K562 (cell line): ENCODE measurements around the gene FIZ1. TPM values are rescaled to one million over a fixed set of nuclear protein-coding genes. Genes with fewer than 3 reads are reported as not detected.

Experiments used
- ASH1L ChIP-seq: fragments of 450-650 bp; IDR thresholded peaks from 2 replicates; pipeline ENCODE4 v1.6.1; 2018; ENCODE audit warnings: borderline replicate concordance, mild to moderate bottlenecking, low read depth; ENCODE audit not compliant: partially characterized antibody
- BRF1 ChIP-seq: IDR thresholded peaks from 3 replicates; pipeline ENCODE4 v1.6.1; 2011; ENCODE audit warnings: borderline replicate concordance, mild to moderate bottlenecking; ENCODE audit not compliant: insufficient read length; ENCODE audit errors: extremely low read depth
- COPS2 ChIP-seq: fragments of 450-650 bp; conservative IDR thresholded peaks from 2 replicates; pipeline ENCODE4 v1.6.1; 2016; ENCODE audit warnings: mild to moderate bottlenecking, moderate library complexity
- CREB1 ChIP-seq, 2 experiments: sonication (generic) in 1 of 2; formaldehyde crosslinking in 1 of 2; IDR thresholded peaks; 2 replicates each; pipeline versions ENCODE4 v1.6.1 to v1.8.0; 2012 to 2022; ENCODE audit warnings: inconsistent platforms in 1 of 2, mild to moderate bottlenecking in 1 of 2, missing genetic modification reagents in 1 of 2, moderate library complexity in 1 of 2
- CREM ChIP-seq: IDR thresholded peaks from 2 replicates; pipeline ENCODE4 v1.6.1; 2014; ENCODE audit warnings: antibody characterized with exemption, low read depth
- ESRRA ChIP-seq: fragments of 450-650 bp; IDR thresholded peaks from 2 replicates; pipeline ENCODE4 v1.6.1; 2014; ENCODE audit warnings: low read depth, mild to moderate bottlenecking, moderate library complexity, borderline replicate concordance
- KHSRP ChIP-seq: fragments of 450-650 bp; IDR thresholded peaks from 2 replicates; pipeline ENCODE4 v1.6.1; 2017
- MGA ChIP-seq: fragments of 450-650 bp; IDR thresholded peaks from 2 replicates; pipeline ENCODE4 v1.6.1; 2016; ENCODE audit warnings: mild to moderate bottlenecking, moderate library complexity
- MTF1 ChIP-seq: fragments of 250-450 bp; sonication (Bioruptor Pico); IDR thresholded peaks from 2 replicates; pipeline ENCODE4 v1.9.0; 2021; ENCODE audit warnings: moderate library complexity, mild to moderate bottlenecking, inconsistent platforms, borderline replicate concordance
- NFYB ChIP-seq: IDR thresholded peaks from 2 replicates; pipeline ENCODE4 v1.6.1; 2011; ENCODE audit warnings: mild to moderate bottlenecking, moderate library complexity; ENCODE audit not compliant: insufficient read length; ENCODE audit errors: extremely low read depth
- POLR3G ChIP-seq: IDR thresholded peaks from 2 replicates; pipeline ENCODE4 v1.6.1; 2011; ENCODE audit not compliant: insufficient read length, insufficient replicate concordance; ENCODE audit errors: extremely low read depth
- PRPF4 ChIP-seq: fragments of 200-400 bp; formaldehyde crosslinking; IDR thresholded peaks from one replicate; pipeline ENCODE4 v1.6.1; 2017; ENCODE audit warnings: low read length, low read depth, mild to moderate bottlenecking; ENCODE audit not compliant: insufficient read depth, poor library complexity, severe bottlenecking
- ZNF212 ChIP-seq: fragments of 450-650 bp; formaldehyde crosslinking; IDR thresholded peaks from 2 replicates; pipeline ENCODE4 v1.4.0; 2020; ENCODE audit warnings: mild to moderate bottlenecking
- ZNF707 ChIP-seq: fragments of 250-450 bp; sonication (Bioruptor Pico); conservative IDR thresholded peaks from 2 replicates; pipeline ENCODE4 v1.8.0; 2022; ENCODE audit warnings: inconsistent platforms, mild to moderate bottlenecking, moderate library complexity
- polyA plus RNA-seq, 8 experiments: library from polyadenylated mRNA; depleted of rRNA in 4 of 8; stranded (reverse) in 5 of 8; unstranded in 3 of 8; fragments of >200 nt; fragmentation: Nextera tagmentation in 2 of 8; fragmentation: Illumina TruSeq in 1 of 8; extraction: Ambion mirVana in 2 of 8; extraction: Trizol in 1 of 8; gene quantifications; 2 replicates each; pipeline versions ENCODE4 v1.2.1 to v1.2.3, GENCODE V29; 2011 to 2014; ENCODE audit warnings: inconsistent platforms in 1 of 8, missing spikeins in 1 of 8
- total RNA-seq, 7 experiments: library from RNA; depleted of rRNA in 6 of 7; stranded (reverse); fragments of >200 nt in 6 of 7; fragmentation: Illumina TruSeq in 2 of 7; extraction: Trizol in 2 of 7; gene quantifications; 2 replicates each; pipeline versions ENCODE4 v1.2.1 to v1.2.3, GENCODE V29; 2011 to 2021; ENCODE audit warnings: low replicate concordance in 1 of 7
- TF ChIP-seq, protein P1 (sequence below): fragments of 450-650 bp; conservative IDR thresholded peaks from 2 replicates; pipeline ENCODE4 v1.6.1; 2016; ENCODE audit warnings: missing genetic modification characterization, low read depth, mild to moderate bottlenecking, missing compliant biosample characterization, moderate library complexity

Gene FIZ1
- total and polyA plus RNA-seq, 9 of the 15 experiments (the other 6 are each of a cell fraction or from before 2014, with no cell fraction given), result 0.79 to 17.5 (median 5.5) TPM

- TF ChIP-seq PRPF4 (no peak), NFYB (no peak), CREB1 (IDR thresholded peaks at IDR 0.05) (no peak), CREB1 (CRISPR knock-in tag; IDR thresholded peaks at IDR 0.05) (no peak), MGA (no peak), CREM (0 out of 2 replicates have a peak, but pooled peaks have one; percentile 30), KHSRP (no peak), ZNF212 (CRISPR knock-in tag) (no peak), ASH1L (no peak), COPS2 (no peak), POLR3G (no peak), ZNF707 (CRISPR knock-in tag) (no peak), BRF1 (no peak), ESRRA (peak; percentile 16; the same call in 1 of the 2 replicates), MTF1 (CRISPR knock-in tag) (no peak)
- TF ChIP-seq, protein P1, sequence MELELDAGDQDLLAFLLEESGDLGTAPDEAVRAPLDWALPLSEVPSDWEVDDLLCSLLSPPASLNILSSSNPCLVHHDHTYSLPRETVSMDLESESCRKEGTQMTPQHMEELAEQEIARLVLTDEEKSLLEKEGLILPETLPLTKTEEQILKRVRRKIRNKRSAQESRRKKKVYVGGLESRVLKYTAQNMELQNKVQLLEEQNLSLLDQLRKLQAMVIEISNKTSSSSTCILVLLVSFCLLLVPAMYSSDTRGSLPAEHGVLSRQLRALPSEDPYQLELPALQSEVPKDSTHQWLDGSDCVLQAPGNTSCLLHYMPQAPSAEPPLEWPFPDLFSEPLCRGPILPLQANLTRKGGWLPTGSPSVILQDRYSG (tag), result no peak
Observed at GRCh38 chr19:55632463-55632834, 33.1 kb upstream of the FIZ1 start (continued).
